ENCODE results near the gene ANKRD60.

GRCh38 chr20:58179432-58180099, 48.9 kb downstream of the ANKRD60 start:
- TF ChIP-seq POLR2A (IDR thresholded peaks at IDR 0.05; ENCODE audit: low read depth, low read length): no peak
- no peak for TF ChIP-seq POLR2AphosphoS5 (IDR thresholded peaks at IDR 0.05; ENCODE audit: low read depth, low read length)
